GM12878 (cell line): ENCODE measurements around the gene CALN1. TPM values are rescaled to one million over a fixed set of nuclear protein-coding genes. Genes with fewer than 3 reads are reported as not detected.

Experiments used
- ATAC-seq: fragments of 200-7000 bp; cut with Tn5 transposase; 3 replicates; pipeline ENCODE4 v1.9.1; 2020; ENCODE audit warnings: mild to moderate bottlenecking, moderate library complexity
- BruUV-seq: library from RNA; stranded (reverse); fragments of 400-500 nt; replicated peaks from 2 replicates; lab custom pipeline; 2021; lab: Mats Ljungman, UMichigan
- CTCF ChIA-PET: fragments of 300-600 bp; sonication (Branson Sonifier 250); formaldehyde crosslinking; extraction: SDS; loops from one replicate; lab custom pipeline; 2021; ENCODE audit warnings: inconsistent platforms; lab: Yijun Ruan, JAX
- POLR2A ChIA-PET: fragments of 350-600 bp; formaldehyde crosslinking; extraction: SDS; loops from one replicate; lab custom pipeline; 2021; ENCODE audit warnings: inconsistent platforms; lab: Charles Lee
- RAD21 ChIA-PET: fragments of 300-600 bp; sonication (Branson Sonifier 250); formaldehyde crosslinking; loops from one replicate; lab custom pipeline; 2023; ENCODE audit warnings: antibody characterized with exemption; ENCODE audit not compliant: unreplicated experiment; lab: Charles Lee
- SMC1A ChIA-PET: fragments of 300-600 bp; sonication (Branson Sonifier 250); formaldehyde crosslinking; loops from one replicate; lab custom pipeline; 2023; ENCODE audit not compliant: unreplicated experiment, uncharacterized antibody; lab: Charles Lee
- DNase-seq: peaks from one replicate; pipeline ENCODE4 v3.0.0-alpha.2; 2011; ENCODE audit warnings: low read depth, low spot score
- FAIRE-seq: peaks from 3 replicates; lab custom pipeline; 2011; peaks lifted over from hg19 to GRCh38; lab: Jason Lieb, UNC
- H2AFZ ChIP-seq: 2 replicates; pipeline ENCODE4 v1.6.0; 2011; ENCODE audit warnings: low read depth, low read length, control low read depth; ENCODE audit not compliant: control insufficient read depth
- H3K27ac ChIP-seq: 2 replicates; pipeline ENCODE4 v1.5.1; 2011; ENCODE audit warnings: control low read depth; ENCODE audit not compliant: control insufficient read depth, insufficient read depth
- H3K27me3 ChIP-seq, 2 experiments: replicated peaks in 1 of 2; 2 replicates each; pipeline versions ENCODE4 v1.6.0 to v1.6.1; 2011; ENCODE audit warnings: low read length in 1 of 2; ENCODE audit not compliant: control insufficient read depth in 2 of 2, insufficient read depth in 2 of 2
- H3K36me3 ChIP-seq, 2 experiments: 2 replicates each; pipeline ENCODE4 v1.5.1; 2011; ENCODE audit warnings: low read length in 1 of 2; ENCODE audit not compliant: control insufficient read depth in 2 of 2, insufficient read depth in 2 of 2
- H3K4me1 ChIP-seq: 2 replicates; pipeline ENCODE4 v1.6.1; 2011; ENCODE audit warnings: mild to moderate bottlenecking, low read length, moderate library complexity, mixed read lengths; ENCODE audit not compliant: control insufficient read depth, insufficient read depth
- H3K4me2 ChIP-seq: 2 replicates; pipeline ENCODE4 v1.6.0; 2011; ENCODE audit warnings: control low read depth; ENCODE audit not compliant: control insufficient read depth, insufficient read depth
- H3K4me3 ChIP-seq: fragments of 200-600 bp; sonication (generic); 2 replicates; pipeline ENCODE4 v1.5.1; 2016
- H3K79me2 ChIP-seq: 2 replicates; pipeline ENCODE4 v1.6.0; 2011; ENCODE audit warnings: low read length; ENCODE audit not compliant: control insufficient read depth, insufficient read depth
- H3K9ac ChIP-seq: 2 replicates; pipeline ENCODE4 v1.8.0; 2011; ENCODE audit warnings: low read length, control low read depth, mixed read lengths; ENCODE audit not compliant: control insufficient read depth, insufficient read depth
- H3K9me3 ChIP-seq: replicated peaks from 3 replicates; pipeline ENCODE4 v1.5.1; 2011; ENCODE audit warnings: mild to moderate bottlenecking, low read length; ENCODE audit not compliant: control insufficient read depth, insufficient read depth
- H4K20me1 ChIP-seq: 2 replicates; pipeline ENCODE4 v1.6.0; 2011; ENCODE audit not compliant: control insufficient read depth, insufficient read depth
- BACH1 ChIP-seq: fragments of 450-650 bp; IDR thresholded peaks from 2 replicates; pipeline ENCODE4 v1.6.1; 2017; ENCODE audit warnings: mild to moderate bottlenecking, borderline replicate concordance
- CBFB ChIP-seq: IDR thresholded peaks from 2 replicates; pipeline ENCODE4 v1.6.1; 2016; ENCODE audit warnings: antibody characterized with exemption, low read depth
- CEBPZ ChIP-seq: fragments of 150-350 bp; IDR thresholded peaks from 2 replicates; pipeline ENCODE4 v1.6.1; 2016; ENCODE audit warnings: low read depth, low read length
- EED ChIP-seq: sonication (generic); IDR thresholded peaks from 2 replicates; pipeline ENCODE4 v1.6.1; 2016; ENCODE audit warnings: antibody characterized with exemption, low read depth
- EP300 ChIP-seq, 2 experiments: fragments of 150-350 bp in 1 of 2; IDR thresholded peaks; 2 replicates each; pipeline ENCODE4 v1.6.1; 2011 to 2012; ENCODE audit warnings: low read depth in 2 of 2, low read length in 2 of 2, borderline replicate concordance in 1 of 2, improper control_type of control experiment in 1 of 2, inconsistent platforms in 1 of 2; ENCODE audit not compliant: control insufficient read depth in 1 of 2
- IRF5 ChIP-seq: fragments of 450-650 bp; IDR thresholded peaks from 2 replicates; pipeline ENCODE4 v1.6.1; 2017; ENCODE audit warnings: borderline replicate concordance
- POLR2A ChIP-seq: IDR thresholded peaks from 2 replicates; pipeline ENCODE4 v1.6.1; 2011; ENCODE audit warnings: low read depth, mild to moderate bottlenecking, low read length
- PRDM15 ChIP-seq: fragments of 450-650 bp; formaldehyde crosslinking; IDR thresholded peaks from 2 replicates; pipeline ENCODE4 v1.4.0; 2020; ENCODE audit warnings: mild to moderate bottlenecking, moderate library complexity
- RUNX3 ChIP-seq: IDR thresholded peaks from 2 replicates; pipeline ENCODE4 v1.6.1; 2012; ENCODE audit warnings: low read length, inconsistent platforms
- SMC3 ChIP-seq: IDR thresholded peaks from 2 replicates; pipeline ENCODE4 v1.6.1; 2011; ENCODE audit warnings: low read length, improper control_type of control experiment, borderline replicate concordance
- SREBF1 ChIP-seq: IDR thresholded peaks from 2 replicates; pipeline ENCODE4 v1.6.1; 2012; ENCODE audit warnings: mild to moderate bottlenecking, low read length
- STAT1 ChIP-seq: fragments of 450-650 bp; conservative IDR thresholded peaks from 2 replicates; pipeline ENCODE4 v1.6.1; 2014; ENCODE audit warnings: antibody characterized with exemption, mild to moderate bottlenecking
- TCF12 ChIP-seq: IDR thresholded peaks from 2 replicates; pipeline ENCODE4 v1.6.1; 2011; ENCODE audit warnings: low read depth, mild to moderate bottlenecking, low read length
- USF2 ChIP-seq: IDR thresholded peaks from 2 replicates; pipeline ENCODE4 v1.6.1; 2011; ENCODE audit warnings: low read depth, low read length, improper control_type of control experiment, borderline replicate concordance
- WRNIP1 ChIP-seq: IDR thresholded peaks from 2 replicates; pipeline ENCODE4 v1.6.1; 2011; ENCODE audit warnings: low read depth, low read length, improper control_type of control experiment, borderline replicate concordance
- ZNF384 ChIP-seq: IDR thresholded peaks from 2 replicates; pipeline ENCODE4 v1.6.1; 2012; ENCODE audit warnings: low read depth, mild to moderate bottlenecking, low read length, improper control_type of control experiment, borderline replicate concordance
- ZSCAN29 ChIP-seq: fragments of 450-650 bp; IDR thresholded peaks from 2 replicates; pipeline ENCODE4 v1.6.1; 2017; ENCODE audit warnings: mild to moderate bottlenecking, moderate library complexity
- WGBS: methylation state at CpG from one replicate; pipeline ENCODE4 v1.1.6; 2016; ENCODE audit warnings: low lambda C conversion rate; ENCODE audit not compliant: insufficient replicate concordance, insufficient coverage; ENCODE audit errors: missing lambda C conversion rate; 5-methylcytosine and 5-hydroxymethylcytosine counted together
- in situ Hi-C: fragments of 300-500 bp; cut with MboI; formaldehyde crosslinking; loops from 9 replicates; pipeline ENCODE4 v1.14.3; 2018; ENCODE audit warnings: mixed read lengths
- intact Hi-C: fragments of 100-400 bp; cut with micrococcal nuclease; formaldehyde crosslinking; loops from one replicate; pipeline ENCODE4 v1.14.2; 2022; ENCODE audit not compliant: unreplicated experiment
- polyA plus RNA-seq, 11 experiments: library from polyadenylated mRNA; depleted of rRNA in 4 of 11; unstranded in 6 of 11; stranded (reverse) in 5 of 11; fragments of >200 nt; fragmentation: Nextera tagmentation in 4 of 11; fragmentation: Illumina TruSeq in 1 of 11; extraction: Ambion mirVana in 4 of 11; extraction: Trizol in 1 of 11; gene quantifications; 1 replicate in 1 of 11; 2 replicates in 10 of 11; pipeline versions ENCODE4 v1.2.1 to v1.2.3, GENCODE V29; 2011 to 2016; ENCODE audit warnings: inconsistent platforms in 2 of 11, missing spikeins in 2 of 11, low read depth in 1 of 11
- total RNA-seq, 4 experiments: library from RNA; depleted of rRNA in 3 of 4; stranded (reverse); fragments of >200 nt in 3 of 4; fragmentation: Illumina TruSeq in 1 of 4; extraction: Trizol in 1 of 4; gene quantifications; 2 replicates each; pipeline versions ENCODE4 v1.2.1 to v1.2.3, GENCODE V29; 2013 to 2021

CALN1 gene
- total and polyA plus RNA-seq, 10 of the 15 experiments (the other 5 are each of a cell fraction or from before 2014, with no cell fraction given): 0.48 to 15.3 (median 1.6) TPM

- Histone ChIP-seq H3K9ac (no peak overlapping the region), H3K9me3 (no peaks in the 10 kb centered on the region; the same call in 2 of the 3 replicates), H2AFZ (no peak overlapping the region), H3K4me3 (no peak overlapping the region), H3K4me1 (no peaks in the 10 kb centered on the region), H3K4me2 (no peak overlapping the region), H3K27me3 (no peaks in the 10 kb centered on the region), H4K20me1 (no peaks in the 10 kb centered on the region), H3K79me2 (no peaks in the 10 kb centered on the region), H3K36me3 (no peaks in the 10 kb centered on the region), H3K27ac (no peak overlapping the region)
- 16% methylated on average over 6 of the region's 6 CpGs for WGBS
- in situ Hi-C loops: no loop called here
- ChIA-PET RAD21 (no interaction called here), CTCF (interaction anchor here (0.6 kb wide), 1 partner anchor 17 kb away, joined by 3 read pairs; no protein-coding TSS in a partner anchor), POLR2A (no interaction called here), SMC1A (no interaction called here)
- no TSS peak for BruUV-seq
- FAIRE-seq: no peak
- no peak for DNase-seq
- ATAC-seq: no peak
- intact Hi-C loops: no loop called here
- no peak for TF ChIP-seq PRDM15 (CRISPR knock-in tag)
- no peak for TF ChIP-seq WRNIP1
- no peak for TF ChIP-seq CEBPZ
- no peak for TF ChIP-seq CBFB
- no peak for TF ChIP-seq IRF5
- no peak for TF ChIP-seq RUNX3
- no peak for TF ChIP-seq BACH1
- TF ChIP-seq POLR2A: no peak
- no peak for TF ChIP-seq USF2
- TF ChIP-seq ZSCAN29: no peak
- no peak for TF ChIP-seq STAT1
- no peak for TF ChIP-seq EP300 (IDR thresholded peaks at IDR 0.05; ENCODE audit: borderline replicate concordance in 1 of 2, control insufficient read depth in 1 of 2, low read depth in 2 of 2, low read length in 2 of 2)
- TF ChIP-seq SMC3: no peak
- TF ChIP-seq SREBF1: no peak
- TF ChIP-seq ZNF384: no peak
- TF ChIP-seq TCF12: no peak
- no peak for TF ChIP-seq EED
Measured at GRCh38 chr7:71784781-71785180, 627.4 kb downstream of the CALN1 start.
